ENCODE measurements around the gene SFT2D3. TPM values are rescaled to one million over a fixed set of nuclear protein-coding genes. Genes with fewer than 3 reads are reported as not detected.

Gene SFT2D3
- total RNA-seq, 1 experiment from 2014 or later, result 7.6 TPM

GRCh38 chr2:127662937-127663565 lies 38.2 kb upstream of the SFT2D3 start:
- BruUV-seq (replicated peaks), result no TSS peak
- ChIA-PET POLR2A (ENCODE audit: low non-redundant PET) (no interaction called here), CTCF (no interaction called here)
- H3K27me3 ChIP-seq (replicated peaks; ENCODE audit: insufficient read depth, low read depth, low read length, poor library complexity), result peaks cover 12% of the 10 kb centered on the region
- no peak for TF ChIP-seq EZH2 (IDR thresholded peaks at IDR 0.05; ENCODE audit: borderline replicate concordance, low read depth, low read length, poor library complexity, severe bottlenecking)
- TF ChIP-seq, protein P1, sequence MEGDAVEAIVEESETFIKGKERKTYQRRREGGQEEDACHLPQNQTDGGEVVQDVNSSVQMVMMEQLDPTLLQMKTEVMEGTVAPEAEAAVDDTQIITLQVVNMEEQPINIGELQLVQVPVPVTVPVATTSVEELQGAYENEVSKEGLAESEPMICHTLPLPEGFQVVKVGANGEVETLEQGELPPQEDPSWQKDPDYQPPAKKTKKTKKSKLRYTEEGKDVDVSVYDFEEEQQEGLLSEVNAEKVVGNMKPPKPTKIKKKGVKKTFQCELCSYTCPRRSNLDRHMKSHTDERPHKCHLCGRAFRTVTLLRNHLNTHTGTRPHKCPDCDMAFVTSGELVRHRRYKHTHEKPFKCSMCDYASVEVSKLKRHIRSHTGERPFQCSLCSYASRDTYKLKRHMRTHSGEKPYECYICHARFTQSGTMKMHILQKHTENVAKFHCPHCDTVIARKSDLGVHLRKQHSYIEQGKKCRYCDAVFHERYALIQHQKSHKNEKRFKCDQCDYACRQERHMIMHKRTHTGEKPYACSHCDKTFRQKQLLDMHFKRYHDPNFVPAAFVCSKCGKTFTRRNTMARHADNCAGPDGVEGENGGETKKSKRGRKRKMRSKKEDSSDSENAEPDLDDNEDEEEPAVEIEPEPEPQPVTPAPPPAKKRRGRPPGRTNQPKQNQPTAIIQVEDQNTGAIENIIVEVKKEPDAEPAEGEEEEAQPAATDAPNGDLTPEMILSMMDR (conservative IDR thresholded peaks at IDR 0.05; ENCODE audit: low read depth, low read length), result no peak
- DNase-seq (ENCODE audit: low spot score), result no peak
- H3K27ac ChIP-seq (ENCODE audit: low read depth, low read length, poor library complexity, severe bottlenecking), result no peak overlapping the region
- intact Hi-C loops (cut with micrococcal nuclease; ENCODE audit: unreplicated experiment), result no loop called here
- no peaks in the 10 kb centered on the region for H3K4me1 ChIP-seq (ENCODE audit: insufficient read depth, low read length, poor library complexity, severe bottlenecking)
- H3K4me3 ChIP-seq (ENCODE audit: low read depth, low read length, poor library complexity, severe bottlenecking), result no peak overlapping the region
- H3K9me3 ChIP-seq (ENCODE audit: low read depth, low read length, poor library complexity, severe bottlenecking), result no peaks in the 10 kb centered on the region
- no peaks in the 10 kb centered on the region for H3K36me3 ChIP-seq (ENCODE audit: insufficient read depth, low read length, poor library complexity, severe bottlenecking)

DNA sequence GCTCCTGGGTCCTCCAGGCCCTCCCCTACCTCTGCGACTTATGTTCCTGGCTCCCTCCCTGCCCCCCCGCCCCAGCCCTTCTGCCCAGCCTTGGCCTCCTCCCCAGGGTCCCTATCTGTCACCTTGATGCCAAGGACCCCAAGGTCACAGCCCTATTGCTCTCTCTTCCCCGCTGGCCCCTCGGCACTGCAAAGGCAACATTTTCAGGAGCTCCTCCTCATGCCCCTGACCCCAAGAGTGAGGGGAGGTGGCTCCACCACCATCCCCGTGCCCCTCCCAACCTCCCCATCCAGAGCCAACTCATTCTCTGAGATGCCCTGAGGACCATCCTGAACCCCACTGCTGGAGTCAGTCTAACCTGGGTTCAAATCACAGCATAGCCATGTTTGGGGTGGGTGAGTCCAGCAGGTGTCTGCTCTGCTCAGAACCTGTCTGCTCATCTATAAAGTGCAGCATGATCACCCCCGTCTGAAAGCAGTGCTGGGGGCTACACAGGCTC lies 37.7 kb upstream of the SFT2D3 start:
- no peaks in the 10 kb centered on the region for H3K4me1 ChIP-seq (ENCODE audit: insufficient read depth, low read length, poor library complexity, severe bottlenecking)
- POLR2A ChIA-PET (ENCODE audit: low non-redundant PET), result no interaction called here
- CTCF ChIA-PET, result no interaction called here
- no TSS peak for BruUV-seq (replicated peaks)
- H3K9me3 ChIP-seq (ENCODE audit: low read depth, low read length, poor library complexity, severe bottlenecking), result no peaks in the 10 kb centered on the region
- no peak overlapping the region for H3K4me3 ChIP-seq (ENCODE audit: low read depth, low read length, poor library complexity, severe bottlenecking)
- no peaks in the 10 kb centered on the region for H3K36me3 ChIP-seq (ENCODE audit: insufficient read depth, low read length, poor library complexity, severe bottlenecking)
- peaks cover 12% of the 10 kb centered on the region for H3K27me3 ChIP-seq (replicated peaks; ENCODE audit: insufficient read depth, low read depth, low read length, poor library complexity)
- TF ChIP-seq EZH2 (IDR thresholded peaks at IDR 0.05; ENCODE audit: borderline replicate concordance, low read depth, low read length, poor library complexity, severe bottlenecking), result no peak
- TF ChIP-seq, protein P1 (conservative IDR thresholded peaks at IDR 0.05; ENCODE audit: low read depth, low read length), result no peak
- intact Hi-C loops (cut with micrococcal nuclease; ENCODE audit: unreplicated experiment), result no loop called here
- no peak overlapping the region for H3K27ac ChIP-seq (ENCODE audit: low read depth, low read length, poor library complexity, severe bottlenecking)
- no peak for DNase-seq (ENCODE audit: low spot score)

DNA sequence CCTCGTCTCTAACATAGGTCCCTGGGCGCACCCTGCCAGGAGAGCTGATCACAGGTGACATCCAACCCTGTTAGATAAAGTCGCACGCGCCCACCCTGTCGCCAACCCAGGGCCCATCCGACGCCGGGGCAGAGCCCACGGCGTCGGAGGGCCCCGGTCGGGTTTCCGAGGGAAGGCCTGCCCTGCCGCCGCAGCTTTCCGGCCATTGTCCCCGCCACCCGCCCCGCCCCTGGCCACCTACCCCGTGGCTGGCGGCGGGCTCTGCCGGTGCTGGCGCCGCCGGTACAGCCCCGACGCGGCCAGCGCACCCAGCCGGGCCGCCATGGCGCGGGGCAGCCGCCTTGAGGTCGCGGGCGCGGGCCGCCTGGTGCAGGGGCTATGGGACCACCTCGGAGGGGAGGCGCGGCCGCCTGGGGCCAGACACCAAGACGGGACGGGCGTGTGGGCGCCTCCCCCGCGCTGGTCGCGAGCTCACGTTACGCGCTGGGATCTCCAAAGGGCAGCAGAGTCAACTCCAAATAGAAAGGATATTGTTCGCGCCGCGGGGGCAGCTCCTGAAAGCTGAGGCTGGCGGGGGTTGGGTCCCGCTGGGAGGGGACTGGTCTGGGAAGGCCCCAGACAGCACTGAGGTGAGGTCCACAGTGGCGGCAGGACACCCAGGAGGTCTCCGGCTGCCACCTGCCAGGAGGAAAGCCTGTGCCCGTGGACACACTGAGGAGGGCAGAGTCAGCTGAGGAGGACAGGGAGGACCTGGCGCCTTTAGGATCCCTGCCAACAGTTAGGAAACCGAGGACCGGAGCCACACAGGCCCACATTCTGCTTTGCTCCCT lies 37.0 kb upstream of the SFT2D3 start:
- ChIA-PET CTCF (no interaction called here), POLR2A (ENCODE audit: low non-redundant PET) (no interaction called here)
- H3K36me3 ChIP-seq (ENCODE audit: insufficient read depth, low read length, poor library complexity, severe bottlenecking), result no peaks in the 10 kb centered on the region
- TF ChIP-seq, protein P1 (conservative IDR thresholded peaks at IDR 0.05; ENCODE audit: low read depth, low read length), result no peak
- no peak for TF ChIP-seq EZH2 (IDR thresholded peaks at IDR 0.05; ENCODE audit: borderline replicate concordance, low read depth, low read length, poor library complexity, severe bottlenecking)
- no TSS peak for BruUV-seq (replicated peaks)
- no peak for DNase-seq (ENCODE audit: low spot score)
- no peaks in the 10 kb centered on the region for H3K4me1 ChIP-seq (ENCODE audit: insufficient read depth, low read length, poor library complexity, severe bottlenecking)
- no peak overlapping the region for H3K4me3 ChIP-seq (ENCODE audit: low read depth, low read length, poor library complexity, severe bottlenecking)
- H3K27me3 ChIP-seq (replicated peaks; ENCODE audit: insufficient read depth, low read depth, low read length, poor library complexity), result peaks cover 12% of the 10 kb centered on the region
- no peak overlapping the region for H3K27ac ChIP-seq (ENCODE audit: low read depth, low read length, poor library complexity, severe bottlenecking)
- intact Hi-C loops (cut with micrococcal nuclease; ENCODE audit: unreplicated experiment), result no loop called here
- no peaks in the 10 kb centered on the region for H3K9me3 ChIP-seq (ENCODE audit: low read depth, low read length, poor library complexity, severe bottlenecking)
